ENCODE measurements around the gene TAF3.
"Not testable (repeated sequence)": the region's sequence is repeated elsewhere in the genome, so short reads cannot be mapped to it uniquely, and the experiment has no call there.

Gene TAF3

GRCh38 chr10:7971949-7972348 lies 153.6 kb downstream of the TAF3 start:
- DNase-seq (ENCODE audit: low spot score) = no peak

GRCh38 chr10:7972367-7972766 lies 154.1 kb downstream of the TAF3 start:
- no peak for DNase-seq (ENCODE audit: low spot score)

GRCh38 chr10:7980196-7980595 lies 161.9 kb downstream of the TAF3 start:
- no peak for DNase-seq (ENCODE audit: low spot score)

GRCh38 chr10:7982727-7983126 lies 164.4 kb downstream of the TAF3 start:
- no peak for DNase-seq (ENCODE audit: low spot score)

- DNase-seq (ENCODE audit: low spot score) = no peak
These were observed 166.0 kb downstream of the TAF3 start for GRCh38 chr10:7984325-7984724.

GRCh38 chr10:7984896-7985295 lies 166.6 kb downstream of the TAF3 start:
- DNase-seq (ENCODE audit: low spot score) = no peak

- DNase-seq (ENCODE audit: low spot score) = no peak
These were observed 168.5 kb downstream of the TAF3 start for GRCh38 chr10:7986851-7987250.

GRCh38 chr10:7988989-7989388 lies 170.7 kb downstream of the TAF3 start:
- DNase-seq (ENCODE audit: low spot score) = no peak

GRCh38 chr10:7998831-7999230 lies 180.5 kb downstream of the TAF3 start:
- no peak for DNase-seq (ENCODE audit: low spot score)

GRCh38 chr10:8004469-8005000 lies 186.2 kb downstream of the TAF3 start:
- DNase-seq (ENCODE audit: low spot score) = no peak

- no peak for DNase-seq (ENCODE audit: low spot score)
These were observed 188.1 kb downstream of the TAF3 start for GRCh38 chr10:8006274-8006999.

- no peak for DNase-seq (ENCODE audit: low spot score)
These were observed 190.7 kb downstream of the TAF3 start for GRCh38 chr10:8009031-8009430.

GRCh38 chr10:8013006-8013405 lies 194.7 kb downstream of the TAF3 start:
- no peak for DNase-seq (ENCODE audit: low spot score)

- DNase-seq (ENCODE audit: low spot score) = no peak
These were observed 195.3 kb downstream of the TAF3 start for GRCh38 chr10:8013619-8014018.

- DNase-seq (ENCODE audit: low spot score) = no peak
These were observed 196.3 kb downstream of the TAF3 start for GRCh38 chr10:8014649-8015048.

- no peak for DNase-seq (ENCODE audit: low spot score)
These were observed 199.0 kb downstream of the TAF3 start for GRCh38 chr10:8017277-8017676.

- no peak for DNase-seq (ENCODE audit: low spot score)
These were observed 205.0 kb downstream of the TAF3 start for GRCh38 chr10:8023321-8023720.

GRCh38 chr10:8023851-8024250 lies 205.5 kb downstream of the TAF3 start:
- DNase-seq (ENCODE audit: low spot score) = no peak

- DNase-seq (ENCODE audit: low spot score) = no peak
These were observed 208.3 kb downstream of the TAF3 start for GRCh38 chr10:8026349-8027259.

- DNase-seq (ENCODE audit: low spot score) = not testable (repeated sequence)
These were observed 212.9 kb downstream of the TAF3 start for GRCh38 chr10:8031211-8031610.

GRCh38 chr10:8032558-8032957 lies 214.3 kb downstream of the TAF3 start:
- no peak for DNase-seq (ENCODE audit: low spot score)

GRCh38 chr10:8033812-8034465 lies 215.6 kb downstream of the TAF3 start:
- DNase-seq (ENCODE audit: low spot score) = no peak
